Aorta (tissue), 5 donors: Measurements from ENCODE around the gene RIPOR3. TPM values are rescaled to one million over a fixed set of nuclear protein-coding genes. Genes with fewer than 3 reads are reported as not detected.

Experiments used
- ATAC-seq: fragments of 200-7000 bp; cut with Tn5 transposase; one replicate; pipeline ENCODE4 v1.9.1; 2022; ENCODE audit warnings: moderate library complexity; ENCODE audit not compliant: low FRiP score
- DNase-seq, 2 donors: peaks; one replicate each; pipeline ENCODE4 v3.0.0-alpha.2; 2020
- H3K27ac ChIP-seq, 2 donors: one replicate each; pipeline ENCODE4 v1.5.1; 2013; ENCODE audit warnings: low read length in 2 of 2, mild to moderate bottlenecking in 2 of 2, moderate library complexity in 2 of 2, control low read depth in 1 of 2, inconsistent platforms in 1 of 2, low read depth in 1 of 2
- H3K27me3 ChIP-seq, 2 donors: one replicate each; pipeline ENCODE4 v1.6.1; 2013; ENCODE audit warnings: control low read depth in 1 of 2, low read length in 1 of 2, mild to moderate bottlenecking in 1 of 2, moderate library complexity in 1 of 2; ENCODE audit not compliant: insufficient read depth in 2 of 2, control insufficient read depth in 1 of 2
- H3K36me3 ChIP-seq, 2 donors: one replicate each; pipeline ENCODE4 v1.6.1; 2013; ENCODE audit warnings: control low read depth in 1 of 2, low read length in 1 of 2, mild to moderate bottlenecking in 1 of 2; ENCODE audit not compliant: insufficient read depth in 2 of 2, control insufficient read depth in 1 of 2
- H3K4me1 ChIP-seq, 2 donors: one replicate each; pipeline ENCODE4 v1.6.1; 2013; ENCODE audit warnings: low read length in 2 of 2, control low read depth in 1 of 2, mild to moderate bottlenecking in 1 of 2, moderate library complexity in 1 of 2; ENCODE audit not compliant: insufficient read depth in 2 of 2, control insufficient read depth in 1 of 2
- H3K4me3 ChIP-seq, 2 donors: one replicate each; pipeline ENCODE4 v1.5.1; 2013; ENCODE audit warnings: low read length in 2 of 2, control low read depth in 1 of 2, mild to moderate bottlenecking in 1 of 2
- H3K9me3 ChIP-seq: one replicate; pipeline ENCODE4 v1.6.1; 2013; ENCODE audit warnings: mild to moderate bottlenecking, low read length; ENCODE audit not compliant: control insufficient read depth
- WGBS, 2 donors: extraction: QIAGEN DNeasy Blood & Tissue Kit; methylation state at CpG; one replicate each; pipeline ENCODE4 v1.1.7; 2013; 5-methylcytosine and 5-hydroxymethylcytosine counted together
- intact Hi-C, 2 donors: fragments of 100-400 bp; cut with DNase I; formaldehyde crosslinking; loops; one replicate each; pipeline versions ENCODE4 v1.14.2 to v1.15.0; 2022
- polyA plus RNA-seq, 2 donors: library from polyadenylated mRNA; stranded (reverse); fragments of 200-250 nt; gene quantifications; one replicate each; pipeline ENCODE4 v1.2.3, GENCODE V29; 2013
- total RNA-seq, 2 donors: library from RNA; stranded (reverse); fragmentation: NEBNext Ultra II Directional; extraction: Animal tissue kit (Norgen Biotek cat#: 25700); gene quantifications; one replicate each; pipeline ENCODE4 v1.2.1, GENCODE V29; 2021
- donor health status: healthy with polysubstance abuse.
- donor health status: Bipolar disorder and iron deficiency.
- donor health status: DM: no; HTN: no; CAD: no.
- donor health status: DM: no; HTN: no; CAD: no.
- donor health status: DM: yes; HTN: yes; CAD: no.

RIPOR3 gene
- total and polyA plus RNA-seq, 4 donors, result 0.23 to 8.0 (median 2.3) TPM

DNA sequence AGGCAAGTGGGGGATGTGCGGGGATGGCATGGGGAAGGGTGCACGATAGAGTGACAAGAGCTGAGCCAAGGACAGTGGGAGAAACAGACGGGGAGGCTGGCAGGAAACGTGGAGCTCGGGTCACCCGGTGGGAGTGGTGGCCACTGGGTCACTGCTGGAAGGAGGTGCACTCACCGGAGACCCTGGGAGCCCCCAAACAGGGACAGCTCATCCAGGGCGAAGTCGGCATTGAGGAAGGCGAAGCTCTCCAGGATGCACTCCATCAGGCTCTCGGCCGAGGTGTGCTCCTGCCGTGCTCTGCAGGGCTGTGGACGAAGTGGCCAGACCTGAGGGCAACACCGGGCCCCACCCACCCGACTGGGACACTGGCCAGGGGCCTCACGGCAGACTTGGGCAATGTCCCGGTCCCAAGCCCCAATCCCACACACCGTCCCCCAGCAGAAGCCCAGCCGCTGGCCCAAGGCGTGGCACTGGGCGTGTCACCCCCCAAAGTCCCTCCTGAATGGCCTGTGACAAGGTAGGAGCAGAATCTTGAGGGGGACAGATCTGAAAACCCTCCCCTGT, 93.9 kb downstream of the RIPOR3 start:
- Histone ChIP-seq H3K4me3 (no peak overlapping the region), H3K9me3 (no peaks in the 10 kb centered on the region), H3K4me1 (no peaks in the 10 kb centered on the region), H3K36me3 (no peaks in the 10 kb centered on the region), H3K27me3 (no peaks in the 10 kb centered on the region), H3K27ac (no peak overlapping the region)
- WGBS, 2 donors, result 79 to 85% methylated on average over 22 of the region's 22 CpGs
- ATAC-seq (no peak), DNase-seq (no peak)
- intact Hi-C loops, result no loop called here

DNA sequence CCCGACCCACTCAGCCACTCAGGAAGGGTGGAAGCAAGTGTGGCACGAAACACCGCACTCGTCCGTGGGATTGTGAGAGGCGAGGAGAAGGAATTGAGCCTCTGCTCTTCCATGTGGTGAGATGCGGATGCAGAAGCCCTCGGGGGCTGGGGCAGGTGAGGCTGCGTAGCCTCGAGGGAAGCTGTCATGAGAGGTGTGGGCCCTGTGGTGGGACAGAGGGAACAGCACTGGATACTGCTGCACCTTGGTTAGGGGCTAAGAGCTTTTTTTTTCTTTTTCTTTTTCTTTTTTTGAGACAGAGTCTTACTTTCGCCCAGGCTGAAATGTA, 94.7 kb downstream of the RIPOR3 start:
- intact Hi-C loops, result no loop called here
- no peak for DNase-seq
- Histone ChIP-seq H3K4me1 (no peaks in the 10 kb centered on the region), H3K27me3 (no peaks in the 10 kb centered on the region), H3K36me3 (no peaks in the 10 kb centered on the region), H3K27ac (no peak overlapping the region), H3K9me3 (no peaks in the 10 kb centered on the region), H3K4me3 (no peak overlapping the region)
- WGBS, 2 donors, result 78 to 84% methylated on average over 11 of the region's 11 CpGs
- no peak for ATAC-seq

DNA sequence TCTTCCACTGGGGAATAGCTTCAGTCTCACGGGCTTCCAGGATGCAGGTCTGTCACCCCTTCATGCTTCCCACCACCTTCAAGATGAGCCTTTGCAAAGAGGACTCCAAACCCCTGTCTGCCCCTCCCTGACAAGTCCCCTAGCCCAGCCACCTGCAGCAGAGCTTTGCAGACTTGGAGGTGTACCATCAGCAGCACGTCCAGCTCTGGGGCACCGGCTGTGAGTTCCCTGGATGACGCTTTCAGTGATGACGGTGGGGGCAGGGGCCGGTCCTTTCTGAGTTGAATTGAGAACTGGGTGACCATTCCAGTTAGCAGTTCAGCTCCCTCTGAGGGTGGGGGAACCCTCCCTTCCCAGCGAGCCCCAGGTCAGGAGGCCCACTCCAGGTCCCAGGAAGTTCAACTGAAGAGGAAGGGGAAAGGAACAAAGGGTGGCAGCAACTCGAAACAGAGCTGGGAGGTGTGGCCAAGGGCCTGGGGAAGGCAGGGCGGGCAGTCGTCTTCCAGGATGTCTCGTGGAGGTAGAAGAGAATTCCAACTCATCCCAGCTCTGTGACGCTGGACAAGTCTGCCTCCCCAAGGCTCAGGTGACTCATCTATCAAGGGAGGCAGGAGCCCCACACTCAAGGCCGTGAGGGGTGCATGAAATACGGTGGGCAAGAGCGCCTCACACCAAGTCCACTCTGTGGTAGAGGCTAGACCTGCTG, 95.2 kb downstream of the RIPOR3 start:
- Histone ChIP-seq H3K4me3 (no peak overlapping the region), H3K27ac (no peak overlapping the region), H3K9me3 (no peaks in the 10 kb centered on the region), H3K36me3 (no peaks in the 10 kb centered on the region), H3K27me3 (no peaks in the 10 kb centered on the region), H3K4me1 (no peaks in the 10 kb centered on the region)
- WGBS, 2 donors, result 26 to 27% methylated on average over 14 to 15 of the region's 15 CpGs
- no peak for DNase-seq
- intact Hi-C loops, result no loop called here
- ATAC-seq, result no peak

DNA sequence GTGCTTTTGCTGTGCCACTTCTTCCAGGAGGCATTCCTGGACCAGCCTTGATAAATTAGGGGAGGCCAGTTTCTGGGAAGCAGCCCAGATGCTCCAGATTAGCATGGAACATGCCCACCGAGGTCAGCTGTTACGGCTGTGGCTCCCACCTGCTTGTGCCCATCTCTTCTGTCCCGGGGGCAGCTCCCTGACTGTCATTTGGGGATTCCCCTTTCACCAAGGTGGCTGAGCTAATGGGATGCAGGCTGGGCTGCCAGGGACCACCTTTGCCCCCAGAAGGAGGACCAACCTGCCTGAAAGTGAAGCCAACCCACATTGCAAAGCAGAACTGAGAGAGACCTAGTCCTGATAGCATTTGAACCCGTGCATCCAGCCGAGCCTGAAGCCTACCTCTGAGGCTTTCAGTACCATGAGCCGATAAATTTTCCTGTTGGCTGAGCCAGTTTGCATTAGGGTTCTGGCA, 95.9 kb downstream of the RIPOR3 start:
- Histone ChIP-seq H3K4me1 (no peaks in the 10 kb centered on the region), H3K4me3 (no peak overlapping the region), H3K27me3 (no peaks in the 10 kb centered on the region), H3K9me3 (no peaks in the 10 kb centered on the region), H3K27ac (no peak overlapping the region), H3K36me3 (no peaks in the 10 kb centered on the region)
- ATAC-seq (no peak), DNase-seq (no peak)
- intact Hi-C loops, result no loop called here
- WGBS, 2 donors, result 52 to 57% methylated on average over 6 of the region's 6 CpGs

DNA sequence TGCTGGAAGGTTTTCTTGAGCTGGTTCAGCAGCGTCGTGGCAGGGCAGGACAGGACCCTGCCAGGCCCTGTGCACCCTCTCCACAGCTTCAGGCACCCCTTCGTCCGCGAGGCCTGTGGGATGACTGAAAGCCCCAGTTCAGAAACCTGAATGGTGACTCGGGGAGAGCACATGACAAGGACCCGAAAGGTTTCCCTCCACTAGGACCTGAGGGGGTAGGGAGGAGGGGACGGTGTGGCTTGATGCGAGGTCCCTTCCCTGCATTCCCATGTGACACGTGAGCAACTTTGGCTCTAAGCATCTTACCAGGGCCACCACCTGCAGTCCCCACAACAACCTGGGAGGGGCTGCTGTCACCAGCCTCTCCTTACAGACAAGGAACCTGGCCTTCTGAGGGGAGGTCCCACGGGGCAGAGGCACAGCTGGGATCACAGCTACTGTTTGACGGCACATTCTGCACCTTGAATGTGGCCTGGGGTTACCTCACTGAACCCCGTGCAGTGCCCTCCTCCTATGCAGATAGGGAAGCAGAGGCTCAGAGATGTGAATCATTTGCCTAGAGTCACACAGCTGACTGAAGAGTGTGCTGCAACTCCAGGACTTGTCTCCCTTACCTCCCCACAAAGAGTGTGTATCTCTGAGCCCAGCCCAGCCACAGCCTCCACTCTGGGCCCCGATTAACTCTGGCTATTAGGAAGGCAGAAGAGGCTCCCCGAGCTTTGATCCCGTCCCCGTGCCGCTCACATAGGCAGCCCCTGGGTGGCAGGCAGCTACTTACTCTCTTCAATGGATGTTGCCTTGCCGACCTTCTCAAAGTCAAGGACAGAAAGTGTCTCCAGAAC, 96.5 kb downstream of the RIPOR3 start:
- no peak for DNase-seq
- intact Hi-C loops, result no loop called here
- Histone ChIP-seq H3K27ac (no peak overlapping the region), H3K36me3 (no peaks in the 10 kb centered on the region), H3K27me3 (no peaks in the 10 kb centered on the region), H3K4me3 (no peak overlapping the region), H3K9me3 (no peaks in the 10 kb centered on the region), H3K4me1 (no peaks in the 10 kb centered on the region)
- WGBS, 2 donors, result 40 to 44% methylated on average over 19 of the region's 19 CpGs
- ATAC-seq, result no peak

DNA sequence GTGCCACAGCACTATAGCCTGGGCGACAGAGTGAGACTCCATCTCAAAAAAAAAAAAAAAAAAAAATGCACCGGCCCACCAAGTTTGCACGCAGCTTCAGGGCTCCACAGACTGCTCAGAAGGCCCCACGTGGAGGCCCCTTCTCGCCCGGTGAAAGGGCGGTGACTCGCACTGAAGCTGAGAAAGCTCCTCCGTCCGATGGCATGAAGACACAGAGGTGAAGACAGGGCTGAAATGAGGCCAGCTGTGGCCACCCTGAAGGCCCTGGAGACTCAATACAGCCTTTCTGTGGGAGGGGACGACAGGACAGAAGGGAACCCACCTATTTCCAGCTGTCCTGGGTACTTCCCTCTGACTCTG, 97.1 kb downstream of the RIPOR3 start:
- WGBS, 2 donors, result 64 to 68% methylated on average over 11 of the region's 11 CpGs
- Histone ChIP-seq H3K36me3 (no peaks in the 10 kb centered on the region), H3K27ac (no peak overlapping the region), H3K9me3 (no peaks in the 10 kb centered on the region), H3K27me3 (no peaks in the 10 kb centered on the region), H3K4me1 (no peaks in the 10 kb centered on the region), H3K4me3 (no peak overlapping the region)
- intact Hi-C loops, result no loop called here
- DNase-seq, result no peak
- no peak for ATAC-seq

DNA sequence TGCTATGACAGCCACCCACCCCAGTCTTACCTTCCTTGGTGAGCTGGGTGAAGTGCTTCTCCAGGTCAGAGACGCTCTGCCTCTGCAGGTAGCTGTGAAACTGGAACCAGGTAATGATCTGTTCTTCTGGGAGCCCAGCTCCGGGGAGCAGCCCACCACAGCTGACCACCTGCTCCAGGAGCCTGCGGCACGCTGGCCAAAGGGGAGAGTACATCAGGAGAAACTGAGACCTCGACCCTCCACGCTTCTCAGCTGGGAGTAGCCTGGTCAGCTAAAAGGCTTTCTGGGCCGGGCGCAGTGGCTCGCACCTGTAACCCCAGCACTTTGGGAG, 98.4 kb downstream of the RIPOR3 start:
- Histone ChIP-seq H3K36me3 (no peaks in the 10 kb centered on the region), H3K4me3 (no peak overlapping the region), H3K27me3 (no peaks in the 10 kb centered on the region), H3K4me1 (no peaks in the 10 kb centered on the region), H3K9me3 (no peaks in the 10 kb centered on the region), H3K27ac (no peak overlapping the region)
- DNase-seq, result no peak
- 92 to 98% methylated on average over 9 of the region's 9 CpGs for WGBS, 2 donors
- intact Hi-C loops, result no loop called here
- no peak for ATAC-seq

DNA sequence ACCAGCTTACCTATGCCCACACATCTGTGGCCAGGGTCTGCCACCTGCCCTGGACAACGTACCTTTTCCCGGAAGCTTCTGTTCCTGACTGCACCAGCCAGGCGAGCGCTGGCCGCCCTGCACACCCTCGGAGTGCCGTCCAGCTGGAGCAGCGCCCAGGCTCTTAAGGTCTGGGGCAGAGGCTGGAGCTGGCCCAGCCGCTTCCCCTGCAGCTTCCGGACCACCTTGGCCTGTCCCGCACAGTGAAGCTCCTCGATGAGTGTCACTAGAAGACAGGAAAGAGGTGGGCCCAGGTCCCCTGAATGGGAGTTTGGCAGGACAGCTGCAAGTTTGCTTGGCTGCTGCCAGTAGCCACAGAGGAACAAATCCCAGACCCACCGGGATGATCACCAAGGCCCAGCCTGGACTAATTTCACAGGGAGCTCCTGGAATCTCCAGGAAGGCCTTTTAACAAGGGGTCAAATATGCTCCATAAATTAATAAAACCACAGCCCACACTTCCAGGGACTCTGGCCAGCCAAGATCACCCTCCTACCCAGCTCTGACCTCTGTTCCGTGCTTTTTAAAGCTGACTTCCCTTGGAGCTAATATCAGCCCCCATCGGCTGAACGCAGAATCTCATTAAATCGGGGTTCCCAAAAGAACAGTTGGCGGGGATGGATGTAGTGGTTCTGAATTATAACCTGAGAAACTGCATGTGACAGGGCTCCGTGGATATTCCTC, 98.9 kb downstream of the RIPOR3 start:
- H3K4me3 ChIP-seq, result no peak overlapping the region
- no peaks in the 10 kb centered on the region for H3K27me3 ChIP-seq
- no peaks in the 10 kb centered on the region for H3K36me3 ChIP-seq
- intact Hi-C loops, result no loop called here
- no peak for ATAC-seq
- no peaks in the 10 kb centered on the region for H3K9me3 ChIP-seq
- no peak overlapping the region for H3K27ac ChIP-seq
- no peak for DNase-seq
- H3K4me1 ChIP-seq, result no peaks in the 10 kb centered on the region
- WGBS, 2 donors, result 33 to 34% methylated on average over 19 of the region's 19 CpGs
